ENCODE results near the gene MUC6. TPM values are rescaled to one million over a fixed set of nuclear protein-coding genes. Genes with fewer than 3 reads are reported as not detected.
A peak's percentile ranks its signal among the peaks of the same experiment; 100 is the strongest.
"Not testable (repeated sequence)": the region's sequence is repeated elsewhere in the genome, so short reads cannot be mapped to it uniquely, and the experiment has no call there.

MUC6 gene
- total RNA-seq, 6 experiments from 2014 or later = not detected

- no peak overlapping the region for H3K4me3 Mint-ChIP-seq
- no peak overlapping the region for H3K27ac Mint-ChIP-seq
- no peak for TF ChIP-seq CTCF (IDR thresholded peaks at IDR 0.05)
Observed at GRCh38 chr11:1017269-1018005, 19.1 kb downstream of the MUC6 start.

DNA sequence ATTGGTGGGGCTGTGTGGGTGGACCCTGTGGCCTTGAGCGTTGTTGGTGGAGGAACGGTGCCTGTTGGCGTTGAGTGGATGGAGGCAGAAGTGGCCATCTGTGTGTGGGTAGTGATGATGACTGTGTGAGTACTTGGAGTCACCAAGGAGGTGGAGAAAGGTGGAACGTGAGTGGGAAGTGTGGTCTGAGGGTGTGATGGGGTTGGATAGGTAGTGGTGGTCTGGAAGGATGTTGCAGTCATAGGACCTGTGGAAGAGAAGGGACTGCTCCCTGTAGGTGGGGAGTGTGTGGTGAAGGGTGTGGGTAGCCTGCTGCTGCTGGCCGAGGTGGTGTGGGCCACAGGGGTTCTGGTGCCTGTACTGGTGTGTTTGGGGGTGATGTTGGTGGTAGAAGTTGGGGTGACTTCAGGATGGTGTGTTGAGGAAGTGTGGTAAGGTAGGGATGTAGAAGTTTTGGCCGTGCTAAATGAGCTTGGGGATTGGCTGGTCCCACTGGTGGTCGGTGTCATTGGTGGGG lies 19.9 kb downstream of the MUC6 start:
- not testable (repeated sequence) for H3K27ac Mint-ChIP-seq, H3K4me3 Mint-ChIP-seq
- peak; percentile 2 for DNase-seq

More at GRCh38 chr11:1017269-1018005, 19.1 kb downstream of the MUC6 start:
- peaks cover 19% of the 10 kb centered on the region for H3K9me3 Mint-ChIP-seq
- DNase-seq = peak; percentile 3
- no peaks in the 10 kb centered on the region for H3K4me1 Mint-ChIP-seq (ENCODE audit: low read depth)
- peaks cover 3% of the 10 kb centered on the region for H3K27me3 Mint-ChIP-seq (ENCODE audit: insufficient read depth)
- peaks cover 22% of the 10 kb centered on the region for H3K36me3 Mint-ChIP-seq (ENCODE audit: low read depth)

DNA sequence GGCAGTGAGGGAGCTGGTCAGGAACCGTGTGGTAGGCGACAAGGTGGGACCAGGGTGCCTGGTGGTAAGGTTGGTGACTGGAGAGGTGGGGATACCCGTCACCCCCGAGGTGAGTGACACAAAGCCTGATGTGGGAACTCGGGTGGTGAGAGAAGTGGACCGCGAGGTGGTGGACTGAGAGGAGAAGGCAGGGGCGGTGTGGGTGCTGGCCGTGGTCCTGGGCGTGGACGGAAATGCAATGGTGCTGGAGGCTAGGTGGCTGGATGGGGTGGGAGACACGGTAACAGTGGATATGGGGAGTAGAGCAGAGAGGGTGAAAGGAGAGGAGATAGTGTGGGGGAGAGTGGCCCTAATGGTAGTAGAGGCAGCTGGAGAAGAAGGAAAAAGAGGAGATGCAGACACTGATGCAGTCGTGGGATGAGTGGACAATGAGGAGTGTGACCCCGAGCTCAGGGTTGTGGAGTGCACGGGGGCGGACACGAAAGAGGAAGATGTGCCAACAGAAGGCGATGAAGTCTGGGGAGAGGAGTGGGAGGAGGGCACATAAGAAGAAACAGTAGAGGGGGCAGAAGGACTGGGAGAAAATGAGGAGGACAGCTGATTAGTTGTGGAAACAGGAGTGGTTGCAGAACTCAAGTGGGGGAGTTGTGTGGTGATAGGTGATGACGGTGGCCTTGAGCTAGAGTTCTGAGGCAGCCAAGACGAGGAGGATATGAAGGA lies 20.5 kb downstream of the MUC6 start:
- no peak for DNase-seq
- H3K4me3 Mint-ChIP-seq = no peak overlapping the region
- peaks cover 3% of the 10 kb centered on the region for H3K27me3 Mint-ChIP-seq (ENCODE audit: insufficient read depth)
- H3K27ac Mint-ChIP-seq = no peak overlapping the region
- no peaks in the 10 kb centered on the region for H3K4me1 Mint-ChIP-seq (ENCODE audit: low read depth)
- peaks cover 22% of the 10 kb centered on the region for H3K36me3 Mint-ChIP-seq (ENCODE audit: low read depth)
- peaks cover 19% of the 10 kb centered on the region for H3K9me3 Mint-ChIP-seq
- no peak for TF ChIP-seq CTCF (IDR thresholded peaks at IDR 0.05)

More for the DNA sequence above, 19.9 kb downstream of the MUC6 start:
- peaks cover 19% of the 10 kb centered on the region for H3K9me3 Mint-ChIP-seq
- not testable (repeated sequence) for H3K27me3 Mint-ChIP-seq (ENCODE audit: insufficient read depth); H3K4me1 Mint-ChIP-seq (ENCODE audit: low read depth)
- peaks cover 22% of the 10 kb centered on the region for H3K36me3 Mint-ChIP-seq (ENCODE audit: low read depth)

DNA sequence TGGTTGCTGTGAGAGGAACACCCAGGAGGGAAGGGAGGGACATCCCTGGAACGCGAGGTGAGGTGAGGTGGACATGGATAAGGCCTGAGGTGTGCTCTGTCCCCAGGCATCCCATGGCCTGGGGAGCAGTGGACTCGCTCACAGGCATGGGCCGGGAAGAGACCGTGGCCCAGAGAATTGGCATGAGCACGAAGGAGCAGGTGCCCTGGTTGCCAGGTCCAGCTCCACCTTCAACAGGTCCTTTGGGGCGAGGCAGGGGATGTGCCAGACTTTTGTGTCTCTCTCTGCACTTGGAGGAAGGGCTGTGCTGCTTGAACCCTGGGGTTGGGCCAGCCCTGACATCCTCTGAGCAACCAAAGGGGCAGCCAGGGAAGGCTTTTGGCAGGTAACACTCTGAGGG lies 21.5 kb downstream of the MUC6 start:
- Mint-ChIP-seq H3K9me3 (peaks cover 19% of the 10 kb centered on the region), H3K36me3 (ENCODE audit: low read depth) (peaks cover 29% of the 10 kb centered on the region), H3K4me1 (ENCODE audit: low read depth) (no peaks in the 10 kb centered on the region), H3K27ac (no peak overlapping the region), H3K27me3 (ENCODE audit: insufficient read depth) (peaks cover 3% of the 10 kb centered on the region), H3K4me3 (no peak overlapping the region)
- TF ChIP-seq CTCF (IDR thresholded peaks at IDR 0.05) = no peak
- DNase-seq = no peak

- peaks cover 19% of the 10 kb centered on the region for H3K9me3 Mint-ChIP-seq
- H3K4me3 Mint-ChIP-seq = no peak overlapping the region
- H3K27me3 Mint-ChIP-seq (ENCODE audit: insufficient read depth) = peaks cover 5% of the 10 kb centered on the region
- DNase-seq = no peak
- peaks cover 29% of the 10 kb centered on the region for H3K36me3 Mint-ChIP-seq (ENCODE audit: low read depth)
- no peaks in the 10 kb centered on the region for H3K4me1 Mint-ChIP-seq (ENCODE audit: low read depth)
- no peak for TF ChIP-seq CTCF (IDR thresholded peaks at IDR 0.05)
- H3K27ac Mint-ChIP-seq = no peak overlapping the region
Observed at GRCh38 chr11:1014276-1014675, 22.2 kb downstream of the MUC6 start.

- Mint-ChIP-seq H3K36me3 (ENCODE audit: low read depth) (peaks cover 29% of the 10 kb centered on the region), H3K4me3 (no peak overlapping the region), H3K4me1 (ENCODE audit: low read depth) (no peaks in the 10 kb centered on the region), H3K27ac (no peak overlapping the region), H3K27me3 (ENCODE audit: insufficient read depth) (peaks cover 5% of the 10 kb centered on the region), H3K9me3 (peaks cover 19% of the 10 kb centered on the region)
- DNase-seq = no peak
- no peak for TF ChIP-seq CTCF (IDR thresholded peaks at IDR 0.05)
Observed at GRCh38 chr11:1013631-1013935, 22.9 kb downstream of the MUC6 start.
